Fibroblast of peridontal ligament (primary cell): ENCODE measurements around the gene CRYBA1.

Experiments
- DNase-seq: peaks from one replicate; pipeline ENCODE4 v3.0.0-alpha.2; 2010; ENCODE audit errors: extremely low read depth

The CRYBA1 gene

DNA sequence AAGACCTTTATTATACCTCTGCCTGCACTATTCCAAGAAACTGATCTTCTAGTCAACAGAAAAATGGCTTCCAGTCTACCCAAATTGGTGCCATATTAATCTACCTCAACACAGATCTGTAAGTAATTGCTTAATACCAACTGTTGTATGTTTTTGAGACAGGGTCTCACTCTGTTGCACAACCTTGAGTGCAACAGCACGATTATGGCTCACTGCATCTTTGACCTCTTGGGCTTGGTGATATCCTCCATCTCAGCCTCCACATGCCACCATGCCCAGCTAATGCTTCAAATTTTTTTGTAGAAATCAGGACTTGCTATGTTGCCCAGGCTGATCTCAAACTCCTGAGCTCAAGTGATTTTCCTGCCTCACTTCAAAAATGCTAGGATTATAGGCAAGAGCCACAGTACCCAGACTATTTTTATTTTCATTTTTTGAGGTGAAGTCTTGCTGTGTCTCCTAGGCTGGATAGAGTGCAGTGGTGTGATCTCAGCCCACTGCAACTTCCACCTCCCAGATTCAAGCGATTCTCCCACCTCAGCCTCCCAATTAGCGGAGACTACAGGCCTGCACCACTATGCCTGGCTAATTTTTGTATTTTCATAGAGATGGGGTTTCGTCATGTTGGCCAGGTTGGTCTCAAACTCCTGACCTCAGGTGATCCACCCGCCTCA is 32.9 kb downstream of the CRYBA1 start:
- DNase-seq = no peak

DNA sequence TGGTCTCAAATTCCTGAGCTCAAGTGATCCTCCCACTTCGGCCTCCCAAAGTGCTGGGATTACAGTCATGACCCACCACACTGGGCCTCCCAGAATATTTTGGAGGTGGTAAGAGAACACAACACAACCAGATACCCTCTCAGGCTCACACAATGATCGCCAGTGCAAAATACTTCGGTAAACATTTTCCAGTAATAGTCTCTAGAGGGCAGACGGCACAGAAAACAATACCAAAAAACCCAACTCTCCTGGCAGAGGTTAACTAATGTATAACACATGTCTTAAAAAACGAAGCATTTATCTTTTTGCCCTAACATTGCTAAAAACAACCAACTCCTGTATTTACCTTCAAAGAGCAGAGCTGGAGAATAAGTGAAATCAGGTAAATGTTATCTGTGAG is 36.8 kb downstream of the CRYBA1 start:
- peak; percentile 61 for DNase-seq

DNA sequence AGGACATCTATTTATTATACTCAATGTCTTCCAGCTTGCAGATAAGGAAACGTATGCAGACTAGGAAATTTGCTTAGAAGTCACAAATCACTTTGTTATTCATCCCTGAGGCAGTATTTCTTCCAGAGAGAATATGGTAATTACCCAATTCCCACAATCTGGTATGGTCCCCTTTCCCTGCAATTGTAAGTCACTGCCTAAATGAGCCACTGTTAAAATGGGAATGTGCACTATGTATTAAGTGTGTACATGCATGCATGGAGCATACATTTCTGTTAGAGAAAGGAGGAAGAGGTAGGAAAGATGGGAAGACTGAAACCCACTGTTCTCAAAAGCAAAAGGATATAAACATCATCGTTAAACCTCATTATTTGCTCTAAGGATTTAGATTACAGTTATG is 37.3 kb downstream of the CRYBA1 start:
- no peak for DNase-seq

DNA sequence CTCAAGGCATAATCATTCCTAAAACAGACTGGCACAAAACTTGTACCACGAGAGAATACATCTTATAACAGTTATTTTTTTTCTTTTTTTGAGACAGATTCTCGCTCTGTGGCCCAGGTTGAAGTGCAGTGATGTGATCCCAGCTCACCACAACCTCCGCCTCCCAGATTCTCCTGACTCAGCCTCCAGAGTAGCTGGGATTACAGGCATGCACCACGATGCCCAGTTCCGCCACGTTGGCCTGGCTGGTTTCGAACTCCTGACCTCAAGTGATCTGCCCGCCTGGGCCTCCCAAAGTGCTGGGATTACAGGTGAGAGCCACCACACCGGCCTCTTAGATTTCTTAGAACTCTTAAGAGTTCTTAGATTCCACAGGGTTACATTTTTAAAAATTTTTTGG is 43.2 kb downstream of the CRYBA1 start:
- no peak for DNase-seq

DNA sequence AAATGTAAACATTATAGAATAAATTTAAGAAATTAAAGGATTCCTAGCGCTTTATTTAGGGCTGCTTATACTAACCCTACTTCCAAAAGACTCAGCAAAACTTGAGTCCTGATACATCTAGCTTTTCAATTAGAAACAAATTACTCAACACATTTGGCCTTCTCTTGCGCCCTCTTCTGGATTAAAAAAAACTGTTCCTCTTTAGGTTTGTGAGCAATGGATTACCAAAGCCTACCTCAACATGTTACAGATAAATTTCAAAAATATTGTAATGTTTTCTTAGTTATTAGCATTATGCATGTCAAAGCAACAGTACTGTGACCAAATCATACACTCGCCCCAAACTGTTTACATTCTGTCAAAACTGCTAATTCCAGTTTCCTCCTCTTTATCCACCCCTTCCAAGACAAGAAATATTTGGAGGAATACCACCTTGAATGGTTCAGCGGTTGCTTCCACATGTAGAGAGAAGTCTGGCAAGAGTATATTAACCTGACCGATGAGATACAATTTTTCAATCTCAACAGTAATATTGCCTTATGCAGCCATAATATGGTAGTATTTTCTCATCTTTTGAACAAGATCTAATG is 44.6 kb downstream of the CRYBA1 start:
- DNase-seq = peak; percentile 88

DNA sequence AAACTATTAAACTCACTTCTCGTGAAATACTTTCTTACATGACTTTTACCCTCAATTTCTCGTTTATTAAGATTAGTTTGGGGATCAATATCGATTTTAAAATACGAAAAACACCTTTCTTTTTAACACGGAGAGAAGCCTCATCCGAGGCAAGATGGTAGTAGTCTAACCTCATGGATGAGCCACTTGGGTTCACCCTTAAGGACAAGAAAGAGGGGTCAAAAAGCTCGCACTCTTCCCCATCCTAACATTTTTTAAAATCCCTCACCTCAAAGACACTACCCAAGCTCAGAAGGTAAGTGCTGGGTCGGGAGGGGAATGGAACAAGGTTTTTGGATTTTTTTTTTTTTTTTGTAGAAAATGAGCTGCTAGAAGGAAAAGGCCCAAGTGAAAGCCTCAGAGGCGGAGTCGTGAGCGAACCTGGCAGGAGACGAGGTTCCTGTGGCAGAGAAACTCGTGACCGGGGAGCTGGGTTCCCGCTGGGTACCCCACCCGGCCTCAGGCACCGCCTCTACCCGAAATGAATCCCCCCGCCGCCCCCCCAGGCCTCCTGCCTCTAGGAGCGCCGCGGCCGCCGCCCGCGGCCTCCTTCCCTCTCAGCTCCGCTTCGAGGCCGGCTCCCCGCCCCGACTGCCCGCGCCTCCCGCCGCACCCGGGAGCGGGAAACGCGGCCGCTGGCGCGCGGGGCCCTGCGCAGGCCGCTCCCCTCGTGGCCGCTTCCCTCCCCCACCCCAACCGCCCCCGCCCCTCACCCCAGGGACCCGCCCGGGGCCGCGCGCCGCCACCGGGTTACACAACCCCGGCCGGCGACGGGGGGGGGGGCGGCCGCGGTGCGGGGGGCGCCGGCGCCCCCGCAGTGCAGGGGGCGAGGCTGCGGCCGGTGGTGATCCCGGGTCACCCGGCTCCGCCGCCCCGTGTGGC is 45.7 kb downstream of the CRYBA1 start:
- DNase-seq = peak; percentile 66

DNA sequence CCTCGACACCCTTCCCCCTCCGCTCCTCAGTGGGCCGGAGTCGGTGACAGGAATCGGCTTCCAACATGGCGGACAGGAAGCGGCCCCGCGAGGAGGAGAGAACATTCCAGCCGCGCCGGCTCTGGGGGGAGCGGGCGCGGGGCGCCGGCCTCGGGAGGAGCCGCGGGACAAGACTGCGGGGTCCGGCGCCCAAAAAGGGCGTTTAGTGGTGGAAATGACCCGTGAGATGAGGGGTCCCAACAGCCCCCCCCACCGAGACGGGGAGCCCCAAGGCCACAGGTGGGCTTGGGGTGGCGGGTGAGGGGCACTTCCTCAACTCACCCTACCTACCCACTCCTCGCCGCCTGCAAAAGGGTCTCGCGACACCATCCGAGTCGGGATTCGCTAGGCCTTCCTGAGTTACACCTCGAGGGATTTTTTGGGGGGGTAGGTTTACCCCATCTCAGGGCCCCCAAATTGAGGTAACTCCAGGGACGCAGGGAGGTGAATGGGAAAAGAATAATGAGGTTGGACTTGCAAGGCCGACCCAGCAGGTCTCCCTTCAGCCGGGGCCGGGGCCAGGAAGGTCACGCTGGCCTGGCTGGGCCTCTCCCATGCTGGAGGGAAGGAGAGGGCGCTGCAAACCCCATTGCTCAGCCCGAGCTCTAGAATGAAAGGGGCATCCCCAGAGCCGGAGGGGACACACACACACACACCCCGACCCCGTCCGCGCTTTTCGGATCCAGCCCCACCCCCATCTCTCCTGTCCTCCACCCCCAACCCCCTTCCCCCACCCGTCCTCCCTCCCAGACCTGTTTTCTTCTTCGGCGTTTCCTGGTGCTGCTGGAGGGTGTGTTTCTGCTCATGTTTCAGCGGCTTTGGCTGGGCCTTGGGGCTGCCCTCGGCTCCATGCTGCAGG is 46.6 kb downstream of the CRYBA1 start:
- DNase-seq = no peak

DNA sequence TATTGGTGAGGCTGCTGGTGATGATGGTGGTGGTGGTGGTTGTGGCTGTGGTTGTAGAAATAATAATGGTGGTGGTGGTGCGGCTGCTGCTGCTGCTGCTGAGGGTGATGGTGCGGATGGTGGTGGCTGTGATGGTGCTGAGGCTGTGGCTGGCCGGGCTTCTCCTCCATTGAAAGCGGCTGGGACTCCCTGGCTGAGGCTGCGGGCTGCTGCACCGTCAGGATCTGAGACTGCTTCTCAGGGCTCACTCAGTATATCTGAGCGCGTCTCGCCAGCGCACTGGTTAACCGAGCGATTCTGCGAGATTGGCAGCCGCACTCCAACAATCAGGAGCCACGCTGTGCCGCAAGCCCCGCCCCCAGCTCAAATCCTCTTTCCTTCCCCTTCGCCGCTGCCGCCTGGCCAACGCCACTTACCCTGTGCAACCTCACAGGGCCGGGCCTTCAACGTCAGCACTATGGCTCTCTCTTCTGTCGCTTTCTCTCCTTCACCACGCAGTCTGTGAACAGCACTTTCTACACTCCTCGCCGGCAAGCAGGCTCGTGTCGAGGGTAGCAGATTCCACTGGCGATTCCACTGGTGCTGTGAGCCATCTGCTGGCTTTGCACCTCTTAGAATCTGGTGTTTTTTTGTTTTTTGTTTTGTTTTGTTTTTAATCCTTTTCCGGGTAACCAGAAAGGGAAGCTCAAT is 47.4 kb downstream of the CRYBA1 start, which contains the start of gene NUFIP2:
Gene NUFIP2 (minus strand): TSS at position 259 of the 690 bp plus-strand sequence. CDS start 89 bp downstream, at position 170.
- peak; percentile 98 for DNase-seq

DNA sequence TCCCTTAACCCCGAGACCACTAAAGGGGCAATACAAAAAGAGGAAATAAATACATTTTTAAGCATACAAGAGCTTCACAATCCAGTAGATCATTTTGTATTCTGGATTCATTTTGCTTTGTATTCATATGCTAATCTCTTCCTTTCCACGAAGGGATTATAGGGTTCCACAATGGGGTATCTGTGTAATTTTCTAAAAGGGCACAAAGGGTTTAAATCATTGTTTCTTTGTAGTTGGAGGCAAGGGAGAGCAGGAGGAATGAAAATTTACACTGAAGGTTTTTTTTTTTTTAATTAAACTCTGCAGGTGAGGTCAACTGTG is 47.9 kb downstream of the CRYBA1 start:
- no peak for DNase-seq

DNA sequence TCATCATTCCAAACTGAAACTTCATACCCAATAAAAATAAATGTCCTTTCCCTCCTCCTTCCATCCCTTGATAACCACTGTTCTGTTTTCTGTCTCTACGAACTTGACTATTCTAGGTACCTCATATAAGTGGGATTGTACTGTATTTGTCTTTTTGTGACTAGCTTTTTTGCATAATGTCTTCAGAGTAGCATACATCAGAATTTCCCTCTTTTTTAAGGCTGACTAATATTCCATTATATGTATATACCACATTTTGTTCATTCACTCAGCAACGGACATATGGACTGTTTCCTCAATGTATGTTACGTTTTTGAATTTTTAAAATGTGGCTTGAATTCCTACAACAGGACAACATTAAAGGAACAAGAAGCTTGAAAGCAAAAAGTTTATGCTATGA is 48.8 kb downstream of the CRYBA1 start:
- no peak for DNase-seq

DNA sequence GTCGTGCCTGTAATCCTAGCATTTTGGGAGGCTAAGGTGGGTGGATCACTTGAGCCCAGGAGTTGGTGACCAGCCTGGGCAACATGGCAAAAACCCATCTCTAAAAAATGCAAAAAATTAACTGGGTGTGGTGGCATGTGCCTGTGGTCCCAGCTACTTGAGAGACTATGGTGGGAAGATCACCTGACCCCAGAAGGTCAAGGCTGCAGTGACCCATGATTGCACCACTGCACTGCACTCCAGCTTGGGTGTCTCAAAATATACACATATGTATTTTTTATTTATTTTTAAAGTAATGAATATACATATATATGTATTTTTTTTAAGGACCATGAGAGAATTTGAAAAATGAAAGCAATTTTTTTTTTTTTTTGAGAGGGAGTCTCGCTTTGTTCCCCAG is 52.4 kb downstream of the CRYBA1 start:
- no peak for DNase-seq

DNA sequence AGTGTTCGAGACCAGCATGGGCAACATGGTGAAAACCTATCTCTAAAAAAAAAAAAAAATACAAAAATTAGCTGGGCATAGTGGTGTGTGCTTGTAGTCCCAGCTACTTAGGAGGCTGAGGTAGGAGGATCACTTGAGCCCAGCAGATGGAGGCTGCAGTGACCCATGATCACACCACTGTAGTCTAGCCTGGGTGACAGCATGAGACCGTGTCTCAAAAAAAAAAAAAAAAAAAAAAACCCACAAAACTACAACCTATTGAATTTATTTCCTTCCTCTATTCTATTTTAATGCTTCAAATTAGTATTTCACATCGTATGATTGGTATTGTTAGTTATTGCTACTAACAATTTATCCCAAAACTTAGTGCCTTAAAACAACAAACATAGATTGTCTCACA is 56.7 kb downstream of the CRYBA1 start:
- DNase-seq = no peak
